Parathyroid adenoma (tissue), 2 donors: ENCODE measurements around the gene LCORL.

Source experiments
- H2AFZ ChIP-seq: fragments of 300-600 bp; sonication (generic); one replicate; pipeline ENCODE4 v1.7.0; 2017; ENCODE audit warnings: antibody characterized with exemption, mild to moderate bottlenecking
- H3K27ac ChIP-seq: fragments of 300-600 bp; sonication (generic); one replicate; pipeline ENCODE4 v1.7.0; 2017
- H3K27me3 ChIP-seq: fragments of 300-600 bp; sonication (generic); one replicate; pipeline ENCODE4 v1.7.0; 2017; ENCODE audit warnings: low read length; ENCODE audit not compliant: control insufficient read depth, insufficient read depth
- H3K36me3 ChIP-seq: fragments of 300-600 bp; sonication (generic); one replicate; pipeline ENCODE4 v1.7.0; 2017; ENCODE audit warnings: low read length; ENCODE audit not compliant: control insufficient read depth, insufficient read depth
- H3K4me1 ChIP-seq: fragments of 300-600 bp; sonication (generic); one replicate; pipeline ENCODE4 v1.7.0; 2017; ENCODE audit warnings: control low read depth
- H3K4me2 ChIP-seq: fragments of 300-600 bp; sonication (generic); one replicate; pipeline ENCODE4 v1.7.0; 2017; ENCODE audit warnings: low read length
- H3K4me3 ChIP-seq: fragments of 300-600 bp; sonication (generic); one replicate; pipeline ENCODE4 v1.7.0; 2017; ENCODE audit warnings: low read depth, low read length
- H3K79me2 ChIP-seq: fragments of 300-600 bp; sonication (generic); one replicate; pipeline ENCODE4 v1.7.0; 2017; ENCODE audit warnings: control low read depth
- H3K9ac ChIP-seq: fragments of 300-600 bp; sonication (generic); one replicate; pipeline ENCODE4 v1.7.0; 2017; ENCODE audit warnings: mild to moderate bottlenecking
- H3K9me3 ChIP-seq: fragments of 300-600 bp; sonication (generic); one replicate; pipeline ENCODE4 v1.7.0; 2017; ENCODE audit warnings: low read length; ENCODE audit not compliant: control insufficient read depth
- TF ChIP-seq, protein P1 (sequence below): fragments of 300-600 bp; sonication (generic); IDR thresholded peaks from one replicate; pipeline ENCODE4 v1.7.0; 2017; ENCODE audit warnings: antibody characterized with exemption, mild to moderate bottlenecking
- donor health status: primary hyperparathyroidism.

The LCORL gene

DNA sequence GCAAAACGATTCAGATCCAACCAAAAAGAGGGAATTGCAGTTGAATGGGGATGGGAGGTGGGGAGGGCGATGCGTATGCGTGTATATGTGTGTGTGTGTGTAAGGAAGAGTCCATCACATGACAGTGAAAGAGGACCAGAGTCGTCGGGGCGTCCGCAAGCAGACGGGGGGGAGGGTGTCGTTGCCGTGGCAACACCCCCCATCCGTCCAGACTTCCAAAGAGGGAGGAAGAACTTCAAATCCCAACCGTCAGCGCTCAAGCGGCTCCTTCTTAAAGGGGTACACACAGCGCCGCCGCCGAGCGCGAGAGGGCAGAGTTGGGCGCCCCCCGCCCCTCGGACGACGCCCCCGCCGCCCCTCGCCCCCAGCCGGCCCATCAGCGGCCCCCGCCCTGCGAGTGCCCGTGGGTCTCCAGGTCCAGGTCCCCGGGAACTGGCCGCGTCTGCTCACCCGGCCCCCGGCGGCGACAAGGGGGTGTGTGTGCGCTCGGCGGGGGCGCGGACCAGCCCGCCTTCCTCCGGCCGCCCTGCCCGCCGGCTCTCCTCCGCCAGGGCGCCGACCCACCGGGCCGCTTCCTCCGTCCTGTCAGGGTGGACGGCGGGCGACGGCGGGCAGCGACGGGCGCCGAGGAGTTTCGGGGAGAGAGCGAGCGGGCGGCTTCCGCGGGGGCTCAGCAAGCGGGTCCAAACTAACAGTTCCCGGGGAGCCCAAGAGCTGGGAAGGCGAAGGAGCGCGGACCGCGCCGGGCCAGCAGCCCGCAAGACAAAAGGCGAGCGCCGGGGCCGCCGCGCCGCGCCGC is 685 bp downstream of the LCORL start:
- Histone ChIP-seq H3K27ac (peak overlapping the region; percentile 79), H3K36me3 (no peaks in the 10 kb centered on the region), H3K79me2 (peaks cover 4% of the 10 kb centered on the region), H3K9me3 (no peaks in the 10 kb centered on the region), H2AFZ (peak overlapping the region; percentile 93), H3K4me2 (peak overlapping the region; percentile 72), H3K4me1 (no peaks in the 10 kb centered on the region), H3K27me3 (no peaks in the 10 kb centered on the region), H3K9ac (peak overlapping the region; percentile 46), H3K4me3 (peak overlapping the region; percentile 76)
- TF ChIP-seq, protein P1, sequence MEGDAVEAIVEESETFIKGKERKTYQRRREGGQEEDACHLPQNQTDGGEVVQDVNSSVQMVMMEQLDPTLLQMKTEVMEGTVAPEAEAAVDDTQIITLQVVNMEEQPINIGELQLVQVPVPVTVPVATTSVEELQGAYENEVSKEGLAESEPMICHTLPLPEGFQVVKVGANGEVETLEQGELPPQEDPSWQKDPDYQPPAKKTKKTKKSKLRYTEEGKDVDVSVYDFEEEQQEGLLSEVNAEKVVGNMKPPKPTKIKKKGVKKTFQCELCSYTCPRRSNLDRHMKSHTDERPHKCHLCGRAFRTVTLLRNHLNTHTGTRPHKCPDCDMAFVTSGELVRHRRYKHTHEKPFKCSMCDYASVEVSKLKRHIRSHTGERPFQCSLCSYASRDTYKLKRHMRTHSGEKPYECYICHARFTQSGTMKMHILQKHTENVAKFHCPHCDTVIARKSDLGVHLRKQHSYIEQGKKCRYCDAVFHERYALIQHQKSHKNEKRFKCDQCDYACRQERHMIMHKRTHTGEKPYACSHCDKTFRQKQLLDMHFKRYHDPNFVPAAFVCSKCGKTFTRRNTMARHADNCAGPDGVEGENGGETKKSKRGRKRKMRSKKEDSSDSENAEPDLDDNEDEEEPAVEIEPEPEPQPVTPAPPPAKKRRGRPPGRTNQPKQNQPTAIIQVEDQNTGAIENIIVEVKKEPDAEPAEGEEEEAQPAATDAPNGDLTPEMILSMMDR, result no peak

DNA sequence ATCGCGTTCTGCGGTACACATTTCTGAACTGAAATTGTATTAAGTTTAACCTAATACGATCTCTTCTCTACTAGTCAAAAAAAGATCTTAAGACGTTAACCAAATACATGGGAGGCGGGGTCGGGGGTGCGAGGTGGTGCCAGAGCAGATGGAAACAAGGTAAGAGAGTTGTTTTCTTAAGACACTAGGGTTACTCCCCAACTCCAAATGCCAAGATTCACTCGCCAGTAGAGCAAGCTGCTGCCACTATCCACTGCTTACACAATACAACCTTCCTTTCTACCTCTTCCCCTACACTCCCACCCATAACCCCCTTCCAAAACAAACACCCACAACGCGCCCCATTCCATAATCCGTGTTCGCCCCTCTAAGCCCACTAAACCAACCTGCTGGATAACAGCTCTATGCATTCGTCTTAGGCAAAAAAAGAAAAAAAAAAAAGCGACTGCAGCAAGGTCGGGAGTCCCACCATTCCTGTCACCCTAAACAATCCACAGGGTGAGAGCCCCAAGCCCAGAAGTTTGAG is 1.3 kb downstream of the LCORL start:
- H3K27ac ChIP-seq, result no peak overlapping the region
- TF ChIP-seq, protein P1, result no peak
- peaks cover 4% of the 10 kb centered on the region for H3K79me2 ChIP-seq

DNA sequence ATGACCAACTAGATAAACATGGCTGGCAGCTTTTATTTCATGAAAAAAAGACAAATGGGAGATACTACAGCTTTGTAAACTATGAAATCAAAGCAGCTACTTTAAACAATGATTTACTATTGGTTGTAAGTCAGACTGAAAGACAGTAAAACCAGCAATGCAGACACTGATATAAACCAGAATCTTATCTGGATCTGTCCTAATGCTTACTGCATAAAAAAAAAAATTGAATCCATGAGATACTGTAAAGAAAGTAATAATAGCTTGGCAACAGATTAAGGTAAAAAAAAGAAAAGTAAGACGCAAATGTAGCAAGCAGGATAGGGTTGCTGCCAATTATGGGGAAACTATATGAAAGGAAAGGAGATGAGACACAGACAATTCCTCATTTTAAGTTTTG is 7.3 kb downstream of the LCORL start:
- no peaks in the 10 kb centered on the region for H3K9me3 ChIP-seq

More for the DNA sequence above, 1.3 kb downstream of the LCORL start:
- H3K4me2 ChIP-seq, result peak overlapping the region; percentile 72
- H3K4me1 ChIP-seq, result no peaks in the 10 kb centered on the region
- peak overlapping the region; percentile 76 for H3K4me3 ChIP-seq
- no peak overlapping the region for H3K9ac ChIP-seq
- H3K9me3 ChIP-seq, result no peaks in the 10 kb centered on the region
- no peaks in the 10 kb centered on the region for H3K27me3 ChIP-seq
- peak overlapping the region; percentile 93 for H2AFZ ChIP-seq
- no peaks in the 10 kb centered on the region for H3K36me3 ChIP-seq

DNA sequence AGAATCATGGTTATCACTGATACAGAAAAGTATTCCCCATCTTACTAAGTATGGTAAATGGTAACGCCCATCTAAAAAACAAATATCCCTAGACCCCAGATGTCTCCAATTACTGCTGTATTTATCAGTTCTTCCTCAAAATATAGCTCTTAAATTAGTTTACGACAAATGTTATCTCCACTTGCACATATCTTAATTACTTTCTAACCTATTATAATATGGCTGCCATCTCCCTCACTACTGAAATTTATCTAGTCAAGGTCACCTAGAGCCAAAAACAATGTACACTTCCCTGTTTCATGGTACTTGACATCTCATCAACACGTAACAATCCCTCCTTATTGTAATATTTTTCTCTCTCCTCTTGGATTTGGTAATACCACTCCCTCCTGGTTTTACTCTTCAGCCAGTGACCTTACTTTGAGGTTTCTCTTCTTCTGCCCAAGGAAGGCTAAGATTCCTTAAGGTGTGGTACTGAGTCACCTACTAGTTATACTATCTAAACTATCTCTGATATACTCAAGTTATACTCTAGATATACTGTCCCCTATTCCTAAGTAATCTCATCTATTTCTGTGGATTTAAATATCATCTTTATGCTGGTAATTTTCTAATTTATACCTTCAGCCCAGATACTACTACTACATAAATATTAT is 8.6 kb downstream of the LCORL start:
- Histone ChIP-seq H3K79me2 (peaks cover 14% of the 10 kb centered on the region), H3K9me3 (no peaks in the 10 kb centered on the region), H3K4me1 (peaks cover 5% of the 10 kb centered on the region), H3K9ac (no peak overlapping the region), H3K27me3 (no peaks in the 10 kb centered on the region), H3K4me2 (no peak overlapping the region), H3K36me3 (no peaks in the 10 kb centered on the region), H3K27ac (no peak overlapping the region), H2AFZ (no peak overlapping the region), H3K4me3 (no peak overlapping the region)
- TF ChIP-seq, protein P1, result no peak

More for the DNA sequence above, 7.3 kb downstream of the LCORL start:
- peaks cover 5% of the 10 kb centered on the region for H3K4me1 ChIP-seq
- H3K27ac ChIP-seq, result no peak overlapping the region
- H3K36me3 ChIP-seq, result no peaks in the 10 kb centered on the region
- H3K9ac ChIP-seq, result no peak overlapping the region
- no peaks in the 10 kb centered on the region for H3K27me3 ChIP-seq
- TF ChIP-seq, protein P1, result no peak
- no peak overlapping the region for H3K4me3 ChIP-seq
- peaks cover 14% of the 10 kb centered on the region for H3K79me2 ChIP-seq
- no peak overlapping the region for H2AFZ ChIP-seq
- H3K4me2 ChIP-seq, result no peak overlapping the region
